Posterior vena cava (tissue), 2 donors: ENCODE data around the gene CDK17. TPM values are rescaled to one million over a fixed set of nuclear protein-coding genes. Genes with fewer than 3 reads are reported as not detected.
"Not testable (repeated sequence)": the region's sequence is repeated elsewhere in the genome, so short reads cannot be mapped to it uniquely, and the experiment has no call there.

Experiments
- DNase-seq: peaks from one replicate; pipeline ENCODE4 v3.0.0-alpha.2; 2020; ENCODE audit warnings: low spot score
- intact Hi-C, 2 donors: fragments of 100-400 bp; cut with DNase I; formaldehyde crosslinking; loops; one replicate each; pipeline versions ENCODE4 v1.14.1 to v1.14.2; 2022 to 2023
- total RNA-seq, 2 donors: library from RNA; stranded (reverse); fragmentation: NEBNext Ultra II Directional; extraction: Animal tissue kit (Norgen Biotek cat#: 25700); gene quantifications; one replicate each; pipeline ENCODE4 v1.2.1, GENCODE V29; 2021
- donor health status: DM: yes; HTN: yes; CAD: no.
- donor health status: DM: yes; HTN: yes; CAD: no.

The CDK17 gene
- total RNA-seq, 2 donors from 2014 or later: 46.4 to 50.1 TPM

DNA sequence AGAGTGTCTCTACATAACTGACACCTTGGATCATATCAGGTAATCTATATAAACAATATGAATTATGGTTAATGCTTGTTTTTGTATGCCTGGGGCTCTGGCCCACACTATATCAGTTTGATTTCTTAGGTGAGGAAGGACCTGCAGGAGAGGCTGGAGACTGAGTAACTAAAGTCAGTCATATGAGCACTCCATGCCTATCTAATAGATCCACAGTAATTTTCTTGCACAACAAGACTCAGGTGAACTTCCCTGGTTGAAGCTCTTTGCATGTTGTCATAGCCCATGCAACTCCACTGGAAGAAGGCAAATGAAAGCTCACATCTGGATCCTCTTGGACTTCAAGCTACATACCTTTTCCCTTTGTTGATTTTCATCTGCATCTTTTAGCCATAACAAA lies 62.3 kb downstream of the CDK17 start:
- intact Hi-C loops: no loop called here

DNA sequence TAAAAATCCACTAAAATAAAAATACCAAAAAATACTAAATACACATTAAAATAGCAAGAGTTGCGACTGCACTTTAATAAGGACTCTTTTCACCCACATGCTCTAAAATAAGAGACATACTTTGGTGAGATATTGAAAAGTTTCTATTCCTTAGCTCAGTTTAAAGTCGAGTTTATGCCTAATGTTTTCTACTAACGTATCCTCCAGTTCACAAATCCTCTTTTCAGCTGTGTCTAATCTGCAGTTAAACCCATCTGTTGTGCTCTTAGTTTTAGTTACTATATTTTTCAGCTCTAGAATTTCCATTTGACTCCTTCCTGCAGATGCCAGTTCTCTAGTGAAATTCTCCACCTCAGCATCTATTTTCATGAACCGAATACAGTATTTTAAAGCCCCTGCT lies 63.8 kb downstream of the CDK17 start:
- intact Hi-C loops: no loop called here

More for the DNA sequence above, 62.3 kb downstream of the CDK17 start:
- DNase-seq: no peak

DNA sequence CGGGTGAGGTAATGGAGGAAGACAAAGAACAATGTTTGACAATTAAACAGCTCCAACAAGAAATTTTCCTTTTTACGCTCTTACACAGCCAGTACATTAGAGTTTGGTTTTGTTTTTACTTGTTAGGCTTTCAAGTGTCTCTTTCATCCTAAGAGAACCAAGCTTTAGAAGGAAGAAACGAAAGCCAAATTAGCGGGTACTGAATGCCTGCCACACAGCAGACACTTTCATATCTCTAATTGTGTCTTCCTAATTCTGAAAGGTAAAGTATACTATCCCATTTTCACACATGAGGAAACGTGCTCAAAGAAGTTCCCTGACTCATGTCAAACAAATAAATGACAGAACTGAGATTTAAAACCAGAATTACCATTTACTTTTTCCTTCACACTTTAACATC lies 65.0 kb downstream of the CDK17 start:
- intact Hi-C loops: no loop called here

More for the DNA sequence above, 63.8 kb downstream of the CDK17 start:
- no peak for DNase-seq

GRCh38 chr12:96334502-96334901 lies 65.7 kb downstream of the CDK17 start:
- intact Hi-C loops: no loop called here

More for the DNA sequence above, 65.0 kb downstream of the CDK17 start:
- no peak for DNase-seq

DNA sequence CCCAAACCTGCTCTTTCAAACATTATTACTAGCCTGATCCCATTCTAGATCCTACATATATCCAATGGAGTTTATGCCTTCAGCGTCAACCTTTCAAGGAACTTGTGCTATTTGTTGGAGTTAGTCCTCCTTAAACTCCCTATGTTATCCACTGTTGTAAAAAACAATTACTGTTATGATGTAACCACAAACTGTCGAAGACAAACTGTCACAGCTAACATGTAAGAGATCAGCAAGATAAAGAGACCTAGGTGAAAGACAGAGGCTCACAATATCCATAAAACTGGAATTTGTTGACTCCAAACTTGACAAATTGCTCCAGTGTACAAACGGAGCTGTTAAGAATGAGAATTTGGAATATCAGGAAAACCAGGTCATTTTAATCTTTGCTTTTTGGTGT lies 70.7 kb downstream of the CDK17 start:
- intact Hi-C loops: no loop called here
- DNase-seq: no peak

More at GRCh38 chr12:96334502-96334901, 65.7 kb downstream of the CDK17 start:
- DNase-seq: no peak

GRCh38 chr12:96329018-96329417 lies 71.2 kb downstream of the CDK17 start:
- intact Hi-C loops: no loop called here

GRCh38 chr12:96327889-96328288 lies 72.3 kb downstream of the CDK17 start:
- intact Hi-C loops: no loop called here

More at GRCh38 chr12:96329018-96329417, 71.2 kb downstream of the CDK17 start:
- DNase-seq: no peak

GRCh38 chr12:96327346-96327745 lies 72.9 kb downstream of the CDK17 start:
- intact Hi-C loops: no loop called here
- DNase-seq: no peak

More at GRCh38 chr12:96327889-96328288, 72.3 kb downstream of the CDK17 start:
- DNase-seq: no peak

DNA sequence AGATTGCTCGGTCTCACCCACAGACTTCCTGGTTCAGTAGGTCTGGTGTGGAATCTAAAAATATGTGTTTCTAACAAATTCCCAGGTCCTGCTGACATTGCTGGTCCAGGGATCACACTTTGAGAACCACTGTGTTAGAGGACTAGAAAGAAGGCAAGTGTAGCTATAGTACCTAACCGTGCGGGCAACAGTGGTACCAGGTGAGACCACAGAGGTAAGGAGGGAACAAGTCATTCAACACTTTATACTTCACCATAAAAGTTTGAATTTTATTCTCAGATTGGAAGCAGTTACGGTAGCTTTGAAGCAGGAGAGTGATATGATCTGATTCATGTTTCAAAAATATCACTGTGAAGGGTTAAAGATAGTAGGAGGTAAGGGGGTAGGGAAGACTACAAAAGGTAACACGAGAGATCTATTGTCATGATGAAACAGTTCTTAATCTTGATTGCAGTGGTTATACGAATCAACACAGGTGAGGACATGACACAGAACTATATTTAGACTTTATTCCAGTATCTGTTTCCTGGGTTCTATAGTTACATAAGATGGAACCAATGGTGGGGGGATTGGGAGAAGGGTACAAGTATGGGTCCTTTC lies 73.5 kb downstream of the CDK17 start:
- intact Hi-C loops: no loop called here
- no peak for DNase-seq

DNA sequence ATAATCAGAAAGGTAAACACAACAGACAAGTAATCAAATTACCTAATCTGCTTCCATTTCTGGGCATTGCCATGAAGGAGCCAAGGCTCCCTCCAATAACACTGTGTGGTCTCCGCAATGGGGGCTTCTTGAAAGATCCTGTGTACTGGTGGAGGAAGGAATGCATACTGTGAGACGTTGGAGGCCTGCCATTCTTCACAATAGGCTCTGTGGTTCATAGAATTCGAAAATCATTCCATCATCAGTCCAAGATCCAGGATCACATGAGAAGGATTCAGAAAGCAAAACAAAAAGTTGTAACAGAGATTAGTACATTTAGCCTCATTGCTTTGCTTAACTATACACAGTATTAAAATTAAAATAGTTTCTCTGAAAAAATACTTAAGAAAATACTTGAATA lies 76.3 kb downstream of the CDK17 start:
- no peak for DNase-seq
- intact Hi-C loops: no loop called here

DNA sequence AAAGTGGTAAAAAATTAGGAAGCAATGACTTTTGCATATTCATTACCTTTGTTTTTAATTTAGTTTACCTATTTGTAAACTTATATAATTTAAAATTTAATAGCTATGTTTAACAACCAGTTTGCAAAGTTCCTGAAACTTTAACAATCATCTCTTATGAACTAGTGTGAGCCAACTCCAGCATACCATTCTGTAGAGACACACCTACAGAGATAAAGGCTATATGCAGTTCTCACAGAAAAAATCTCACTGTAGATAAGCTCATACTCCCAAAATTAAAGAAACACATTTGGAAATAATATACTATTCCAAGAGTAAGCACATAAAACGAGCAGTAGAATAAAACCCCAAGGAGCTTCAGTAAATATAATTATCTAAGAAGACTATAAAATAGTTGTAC lies 77.5 kb downstream of the CDK17 start:
- intact Hi-C loops: no loop called here
- no peak for DNase-seq

- no peak for DNase-seq
- intact Hi-C loops: no loop called here
These were observed 78.3 kb downstream of the CDK17 start for GRCh38 chr12:96321941-96322340.

DNA sequence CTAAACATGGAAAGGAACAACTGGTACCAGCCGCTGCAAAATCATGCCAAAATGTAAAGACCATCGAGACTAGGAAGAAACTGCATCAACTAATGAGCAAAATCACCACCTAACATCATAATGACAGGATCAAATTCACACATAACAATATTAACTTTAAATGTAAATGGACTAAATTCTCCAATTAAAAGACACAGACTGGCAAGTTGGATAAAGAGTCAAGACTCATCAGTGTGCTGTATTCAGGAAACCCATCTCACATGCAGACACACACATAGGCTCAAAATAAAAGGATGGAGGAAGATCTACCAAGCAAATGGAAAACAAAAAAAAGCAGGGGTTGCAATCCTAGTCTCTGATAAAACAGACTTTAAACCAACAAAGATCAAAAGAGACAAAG lies 82.4 kb downstream of the CDK17 start:
- intact Hi-C loops: not testable (repeated sequence)

GRCh38 chr12:96315741-96316481 lies 84.3 kb downstream of the CDK17 start:
- DNase-seq: not testable (repeated sequence)

More for the DNA sequence above, 82.4 kb downstream of the CDK17 start:
- DNase-seq: not testable (repeated sequence)

GRCh38 chr12:96314723-96315122 lies 85.5 kb downstream of the CDK17 start:
- intact Hi-C loops: no loop called here
- no peak for DNase-seq

More at GRCh38 chr12:96315741-96316481, 84.3 kb downstream of the CDK17 start:
- intact Hi-C loops: not testable (repeated sequence)

DNA sequence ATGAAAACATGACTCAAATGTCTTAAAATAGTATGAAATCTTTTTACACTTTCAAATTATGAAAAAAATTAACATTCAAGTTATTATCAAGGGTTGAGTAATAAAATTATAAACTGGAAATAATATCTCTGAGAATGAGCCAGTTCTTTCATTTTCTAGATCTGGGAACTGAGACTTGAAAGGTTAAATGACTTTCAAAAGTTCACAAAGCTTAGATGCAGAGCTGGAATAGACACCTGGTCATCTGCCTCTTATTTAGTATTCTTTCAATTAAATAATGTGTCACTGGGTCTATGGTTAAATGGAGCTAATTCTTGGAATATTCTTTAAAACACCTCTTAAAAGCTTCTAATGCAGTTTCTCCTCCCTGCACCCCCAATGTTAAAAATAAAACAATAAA lies 86.6 kb downstream of the CDK17 start:
- intact Hi-C loops: no loop called here
- DNase-seq: no peak

- no peak for DNase-seq
- intact Hi-C loops: no loop called here
These were observed 89.0 kb downstream of the CDK17 start for GRCh38 chr12:96311191-96311590.

GRCh38 chr12:96310067-96310466 lies 90.2 kb downstream of the CDK17 start:
- no peak for DNase-seq
- intact Hi-C loops: no loop called here

GRCh38 chr12:96308881-96309280 lies 91.4 kb downstream of the CDK17 start:
- intact Hi-C loops: loop anchor here in 1 of 2 donors (10.0 kb wide), 1 partner anchor 786 kb away; no protein-coding TSS in a partner anchor
- DNase-seq: no peak

DNA sequence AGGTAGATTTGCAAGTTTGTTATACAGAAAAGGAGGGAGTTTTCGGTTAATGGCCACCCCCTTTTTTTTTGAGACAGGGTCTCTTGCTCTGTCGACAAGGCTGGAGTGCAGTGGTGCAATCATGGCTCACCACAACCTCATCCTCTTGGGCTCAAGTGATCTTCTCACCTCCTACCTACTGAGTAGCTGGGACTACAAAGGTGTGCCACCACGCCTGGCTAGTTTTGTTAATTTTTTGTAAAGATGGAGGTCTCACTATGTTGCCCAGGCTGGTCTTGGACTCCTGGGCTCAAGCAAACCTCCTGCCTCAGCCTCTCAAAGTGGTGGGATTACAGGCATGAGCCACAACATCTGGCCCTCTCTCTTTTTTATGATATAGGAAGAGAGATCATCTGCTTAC lies 94.6 kb downstream of the CDK17 start:
- no peak for DNase-seq
- intact Hi-C loops: loop anchor here in 1 of 2 donors (10.0 kb wide), 1 partner anchor 789 kb away; no protein-coding TSS in a partner anchor

GRCh38 chr12:96303653-96304052 lies 96.6 kb downstream of the CDK17 start:
- DNase-seq: no peak
- intact Hi-C loops: loop anchor here in 1 of 2 donors (10.0 kb wide), 1 partner anchor 791 kb away; no protein-coding TSS in a partner anchor
